IPS-NIHi11 (cell line): ENCODE measurements around the gene ZC3H18.
"Not testable (repeated sequence)": the region's sequence is repeated elsewhere in the genome, so short reads cannot be mapped to it uniquely, and the experiment has no call there.

ENCODE experiments used
- DNase-seq: peaks from one replicate; pipeline ENCODE4 v3.0.0; 2012; ENCODE audit warnings: mixed read lengths, low spot score

ZC3H18 gene

GRCh38 chr16:88608076-88608475 lies 37.9 kb downstream of the ZC3H18 start:
- no peak for DNase-seq

- DNase-seq = not testable (repeated sequence)
These were observed 39.2 kb downstream of the ZC3H18 start for GRCh38 chr16:88609426-88609825.

- no peak for DNase-seq
These were observed 39.9 kb downstream of the ZC3H18 start for GRCh38 chr16:88610080-88610479.

GRCh38 chr16:88610909-88611812 lies 41.0 kb downstream of the ZC3H18 start:
- DNase-seq = peak; percentile 88

- DNase-seq = no peak
These were observed 43.1 kb downstream of the ZC3H18 start for GRCh38 chr16:88613293-88613692.

- no peak for DNase-seq
These were observed 44.0 kb downstream of the ZC3H18 start for GRCh38 chr16:88613911-88614817.

- no peak for DNase-seq
These were observed 44.8 kb downstream of the ZC3H18 start for GRCh38 chr16:88614818-88615580.

- no peak for DNase-seq
These were observed 46.1 kb downstream of the ZC3H18 start for GRCh38 chr16:88616320-88616719.

GRCh38 chr16:88616736-88617135 lies 46.5 kb downstream of the ZC3H18 start:
- DNase-seq = no peak

- DNase-seq = no peak
These were observed 47.2 kb downstream of the ZC3H18 start for GRCh38 chr16:88617268-88618031.

- DNase-seq = no peak
These were observed 48.2 kb downstream of the ZC3H18 start for GRCh38 chr16:88618182-88618955.

GRCh38 chr16:88618956-88619667 lies 48.9 kb downstream of the ZC3H18 start:
- DNase-seq = no peak

- no peak for DNase-seq
These were observed 49.9 kb downstream of the ZC3H18 start for GRCh38 chr16:88619859-88620815.

GRCh38 chr16:88622125-88622524 lies 51.9 kb downstream of the ZC3H18 start:
- DNase-seq = no peak

GRCh38 chr16:88622866-88623265 lies 52.7 kb downstream of the ZC3H18 start:
- no peak for DNase-seq

- no peak for DNase-seq
These were observed 53.7 kb downstream of the ZC3H18 start for GRCh38 chr16:88623858-88624257.

- DNase-seq = no peak
These were observed 54.3 kb downstream of the ZC3H18 start for GRCh38 chr16:88624481-88624880.

- no peak for DNase-seq
These were observed 54.9 kb downstream of the ZC3H18 start for GRCh38 chr16:88624977-88625576.
